SK-N-SH (cell line): ENCODE data around the gene C15orf40. TPM values are rescaled to one million over a fixed set of nuclear protein-coding genes. Genes with fewer than 3 reads are reported as not detected.

Experiments used
- CTCF ChIA-PET: fragments of 300-600, 350-600 bp; formaldehyde crosslinking; extraction: SDS; loops from one replicate; lab custom pipeline; 2021; lab: Yijun Ruan, JAX
- POLR2A ChIA-PET: fragments of 350-600 bp; sonication (Branson Sonifier 250); formaldehyde crosslinking; extraction: SDS; loops from one replicate; lab custom pipeline; 2020; ENCODE audit warnings: antibody characterized with exemption, inconsistent platforms; lab: Yijun Ruan, JAX
- DNase-seq: peaks from one replicate; pipeline ENCODE4 v3.0.0; 2012
- H2AFZ ChIP-seq: fragments of 200-600 bp; sonication (generic); 2 replicates; pipeline ENCODE4 v1.8.1; 2016; ENCODE audit warnings: antibody characterized with exemption, mild to moderate bottlenecking, low read depth
- H3F3A ChIP-seq: fragments of 200-600 bp; sonication (generic); replicated peaks from 2 replicates; pipeline ENCODE3; 2016; ENCODE audit warnings: antibody characterized with exemption, mild to moderate bottlenecking; ENCODE audit not compliant: insufficient read depth
- H3K27ac ChIP-seq, 2 experiments: fragments of 200-500 bp in 1 of 2; fragments of 200-600 bp in 1 of 2; sonication (Bioruptor generic) in 1 of 2; sonication (generic), shearing (Covaris generic) in 1 of 2; 2 replicates each; pipeline versions ENCODE4 v1.5.1 to v1.6.1; 2014 to 2016; ENCODE audit warnings: low read depth in 2 of 2, inconsistent platforms in 1 of 2, low read length in 1 of 2, mild to moderate bottlenecking in 1 of 2, mixed read lengths in 1 of 2
- H3K27me3 ChIP-seq: fragments of 200-600 bp; sonication (generic), shearing (Covaris generic); 2 replicates; pipeline ENCODE4 v1.6.1; 2016; ENCODE audit warnings: mixed run types; ENCODE audit not compliant: insufficient read depth
- H3K36me3 ChIP-seq, 2 experiments: fragments of 200-500 bp in 1 of 2; fragments of 200-600 bp in 1 of 2; sonication (Bioruptor generic) in 1 of 2; sonication (generic) in 1 of 2; replicated peaks in 1 of 2; 2 replicates each; pipeline versions ENCODE3 to v1.5.1; 2014 to 2016; ENCODE audit warnings: low read length in 1 of 2, mild to moderate bottlenecking in 1 of 2; ENCODE audit not compliant: insufficient read depth in 2 of 2, control insufficient read depth in 1 of 2
- H3K4me1 ChIP-seq, 2 experiments: fragments of 200-500 bp in 1 of 2; fragments of 200-600 bp in 1 of 2; sonication (Bioruptor generic) in 1 of 2; sonication (generic), shearing (Covaris generic) in 1 of 2; 2 replicates each; pipeline versions ENCODE4 v1.5.1 to v1.6.1; 2014 to 2016; ENCODE audit warnings: low read depth in 1 of 2, low read length in 1 of 2, mixed run types in 1 of 2; ENCODE audit not compliant: insufficient read depth in 2 of 2, control insufficient read depth in 1 of 2
- H3K4me2 ChIP-seq: fragments of 200-600 bp; sonication (generic), shearing (Covaris generic); 2 replicates; pipeline ENCODE4 v1.6.1; 2017; ENCODE audit warnings: mixed run types
- H3K4me3 ChIP-seq, 2 experiments: fragments of 200-500 bp in 1 of 2; fragments of 200-600 bp in 1 of 2; sonication (Bioruptor generic) in 1 of 2; sonication (generic), shearing (Covaris generic) in 1 of 2; 2 replicates each; pipeline versions ENCODE4 v1.5.1 to v1.8.1; 2014 to 2016; ENCODE audit warnings: low read depth in 2 of 2, inconsistent platforms in 1 of 2, low read length in 1 of 2, mild to moderate bottlenecking in 1 of 2, mixed read lengths in 1 of 2, moderate library complexity in 1 of 2
- H3K79me2 ChIP-seq: fragments of 200-600 bp; sonication (generic); 2 replicates; pipeline ENCODE4 v1.8.1; 2017; ENCODE audit warnings: mild to moderate bottlenecking; ENCODE audit not compliant: insufficient read depth
- H3K9ac ChIP-seq: fragments of 200-600 bp; sonication (generic); 2 replicates; pipeline ENCODE4 v1.6.1; 2017; ENCODE audit warnings: mixed run types
- H3K9me2 ChIP-seq: fragments of 200-600 bp; sonication (generic); 2 replicates; pipeline ENCODE4 v1.6.1; 2017; ENCODE audit warnings: mixed run types
- H3K9me3 ChIP-seq: fragments of 200-600 bp; sonication (generic); 2 replicates; pipeline ENCODE4 v1.6.1; 2017; ENCODE audit warnings: mixed run types, mild to moderate bottlenecking, moderate library complexity
- H4K20me1 ChIP-seq: fragments of 200-600 bp; sonication (generic); 2 replicates; pipeline ENCODE4 v1.6.1; 2017; ENCODE audit warnings: mild to moderate bottlenecking, mixed run types; ENCODE audit not compliant: insufficient read depth
- CTCF ChIP-seq: fragments of 200-600 bp; sonication (generic); IDR thresholded peaks from 2 replicates; pipeline ENCODE4 v1.6.1; 2017; ENCODE audit warnings: antibody characterized with exemption, mild to moderate bottlenecking, moderate library complexity
- FOSL2 ChIP-seq: IDR thresholded peaks from 2 replicates; pipeline ENCODE4 v1.4.0; 2012; ENCODE audit warnings: low read depth, mild to moderate bottlenecking, moderate library complexity, borderline replicate concordance
- GABPA ChIP-seq: IDR thresholded peaks from 2 replicates; pipeline ENCODE4 v1.4.0; 2012; ENCODE audit warnings: low read depth, mild to moderate bottlenecking
- NFIC ChIP-seq: IDR thresholded peaks from 2 replicates; pipeline ENCODE4 v1.4.0; 2012; ENCODE audit warnings: borderline replicate concordance
- NRF1 ChIP-seq: IDR thresholded peaks from 2 replicates; pipeline ENCODE4 v1.6.1; 2012; ENCODE audit warnings: low read depth, mild to moderate bottlenecking, low read length
- RCOR1 ChIP-seq: fragments of 150-350 bp; IDR thresholded peaks from 2 replicates; pipeline ENCODE4 v1.6.1; 2017; ENCODE audit warnings: antibody characterized with exemption, low read length
- REST ChIP-seq: IDR thresholded peaks from 2 replicates; pipeline ENCODE4 v1.6.1; 2012; ENCODE audit warnings: mild to moderate bottlenecking, low read depth, low read length, moderate library complexity
- TAF1 ChIP-seq: IDR thresholded peaks from 2 replicates; pipeline ENCODE4 v1.6.1; 2012; ENCODE audit warnings: low read depth, mild to moderate bottlenecking, low read length, moderate library complexity, borderline replicate concordance
- USF1 ChIP-seq: IDR thresholded peaks from 2 replicates; pipeline ENCODE4 v1.4.0; 2012; ENCODE audit warnings: low read depth, borderline replicate concordance
- YY1 ChIP-seq: IDR thresholded peaks from 2 replicates; pipeline ENCODE4 v1.4.0; 2012; ENCODE audit warnings: low read depth, mild to moderate bottlenecking
- WGBS: methylation state at CpG from one replicate; pipeline ENCODE4 v1.1.6; 2017; ENCODE audit warnings: low lambda C conversion rate; 5-methylcytosine and 5-hydroxymethylcytosine counted together
- polyA plus RNA-seq, 3 experiments: library from polyadenylated mRNA; depleted of rRNA; stranded (reverse); fragments of >200 nt; gene quantifications; 2 replicates each; pipeline ENCODE4 v1.2.3, GENCODE V29; 2012

The C15orf40 gene
- polyA plus RNA-seq, 1 of the 3 experiments (the other 2 are of a cell fraction) = 44.1 TPM

GRCh38 chr15:82972990-82973389 lies 38.4 kb downstream of the C15orf40 start (continued):
- no peak for TF ChIP-seq NFIC
- no peak for TF ChIP-seq REST
- no peak for TF ChIP-seq GABPA
- no peak for TF ChIP-seq NRF1
- TF ChIP-seq YY1 = no peak
- TF ChIP-seq RCOR1 = no peak
- TF ChIP-seq FOSL2 = no peak

GRCh38 chr15:82971218-82971984 lies 40.0 kb downstream of the C15orf40 start:
- Histone ChIP-seq H3K79me2 (no peaks in the 10 kb centered on the region), H3K27me3 (no peaks in the 10 kb centered on the region), H3K4me2 (no peak overlapping the region), H3K4me3 (no peak overlapping the region), H3K9me2 (no peaks in the 10 kb centered on the region), H3K4me1 (peaks cover 0 to 13% of the 10 kb centered on the region in 2 experiments; a peak in 2 of 4 replicates), H3F3A (no peaks in the 10 kb centered on the region), H3K27ac (peak overlapping the region in 1 of 2 experiments; percentile 71; a peak in 2 of 4 replicates), H3K9me3 (no peaks in the 10 kb centered on the region), H4K20me1 (no peaks in the 10 kb centered on the region), H2AFZ (no peak overlapping the region), H3K9ac (no peak overlapping the region), H3K36me3 (no peaks in the 10 kb centered on the region)
- no peak for DNase-seq
- POLR2A ChIA-PET = interaction anchor here (1.0 to 1.7 kb wide), 5 partner anchors 11 to 431 kb away, joined by 3 to 16 read pairs (median 5); partner anchors contain the start of genes RAMAC and RPS17
- 74% methylated on average over 2 of the region's 2 CpGs for WGBS
- CTCF ChIA-PET = interaction anchor here (0.6 to 2.6 kb wide), 10 partner anchors 8 to 123 kb away, joined by 3 to 11 read pairs (median 4); partner anchors contain the start of genes C15orf40 and RAMAC
- no peak for TF ChIP-seq FOSL2
- TF ChIP-seq USF1 = no peak
- no peak for TF ChIP-seq CTCF
- TF ChIP-seq TAF1 = no peak
